Fibroblast of skin of back (primary cell): ENCODE results near the gene TMEM52.

Experiments
- DNase-seq: peaks from one replicate; pipeline ENCODE4 v3.0.0-alpha.2; 2013

The TMEM52 gene

DNA sequence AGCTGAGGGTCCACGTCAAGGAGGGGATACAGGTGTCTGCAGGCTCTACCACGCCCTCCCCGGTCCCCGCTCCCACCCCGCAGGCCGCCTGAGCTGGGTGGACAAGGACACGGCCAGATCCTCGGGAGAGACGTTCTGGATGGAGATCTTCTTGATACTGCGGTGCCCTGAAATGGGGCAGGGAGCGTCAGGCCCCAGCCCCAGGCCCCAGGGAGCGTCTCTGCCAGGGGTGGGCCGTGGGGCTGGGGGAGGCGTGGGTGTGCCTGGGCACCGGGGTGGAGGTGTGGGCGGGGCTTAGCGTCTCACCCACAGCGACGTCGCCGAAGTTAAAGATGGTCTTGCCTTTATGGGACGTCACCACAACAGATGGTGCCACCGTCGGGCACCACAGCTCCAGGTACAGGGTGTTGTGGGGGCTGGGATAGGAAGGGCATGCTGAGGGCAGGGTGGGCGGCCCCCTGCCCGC is 7.3 kb upstream of the TMEM52 start:
- no peak for DNase-seq

- no peak for DNase-seq
Observed at GRCh38 chr1:1925437-1926345, 6.6 kb upstream of the TMEM52 start.

- DNase-seq = no peak
Observed at GRCh38 chr1:1924849-1925248, 5.8 kb upstream of the TMEM52 start.

- DNase-seq = no peak
Observed at GRCh38 chr1:1924386-1924785, 5.3 kb upstream of the TMEM52 start.

GRCh38 chr1:1922956-1923833 is 4.1 kb upstream of the TMEM52 start:
- DNase-seq = no peak

- no peak for DNase-seq
Observed at GRCh38 chr1:1922702-1922955, 3.5 kb upstream of the TMEM52 start.

- DNase-seq = no peak
Observed at GRCh38 chr1:1921901-1922701, 3.0 kb upstream of the TMEM52 start.

- no peak for DNase-seq
Observed at GRCh38 chr1:1921459-1921862, 2.4 kb upstream of the TMEM52 start.

GRCh38 chr1:1920608-1921458 is 1.8 kb upstream of the TMEM52 start:
- DNase-seq = no peak

GRCh38 chr1:1920057-1920607 is 1.1 kb upstream of the TMEM52 start:
- DNase-seq = no peak

DNA sequence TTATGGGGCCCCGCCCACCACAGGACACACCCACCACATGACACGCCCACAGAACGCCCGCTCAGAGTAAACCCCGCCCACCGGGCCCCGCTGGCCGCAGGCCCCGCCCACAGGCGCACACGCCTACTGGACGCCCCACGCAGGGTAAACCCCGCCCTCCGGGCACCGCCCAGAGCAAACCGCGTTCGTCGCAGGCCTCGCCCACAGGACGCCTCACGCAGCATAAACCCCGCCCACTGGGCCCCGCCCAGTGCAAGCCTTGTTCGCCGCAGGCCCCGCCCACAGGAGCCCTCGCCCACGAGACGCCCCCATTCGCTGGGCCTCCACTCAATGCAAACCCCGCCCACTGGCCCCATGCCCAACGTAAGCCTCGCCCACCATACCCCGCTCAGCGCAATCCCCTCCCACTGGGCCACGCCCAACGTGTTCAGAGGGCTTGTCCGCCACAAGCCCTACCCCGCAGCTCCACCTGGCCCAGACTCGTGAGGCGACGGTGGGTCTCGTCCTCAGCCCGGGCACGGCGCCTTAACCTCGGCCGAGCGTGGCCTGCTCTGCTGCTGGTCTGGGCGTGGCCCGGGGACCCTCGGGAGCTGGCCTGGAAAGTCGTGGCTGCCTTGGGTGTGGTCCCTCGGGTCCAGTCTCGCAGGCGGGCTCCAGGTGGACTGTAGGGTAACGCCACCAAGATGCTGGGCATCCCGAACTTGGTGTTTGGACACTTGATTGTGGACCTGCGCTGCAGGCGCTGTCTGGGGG is 401 bp upstream of the TMEM52 start:
- DNase-seq = peak; percentile 93

GRCh38 chr1:1917995-1918900 is 831 bp downstream of the TMEM52 start:
- no peak for DNase-seq

DNA sequence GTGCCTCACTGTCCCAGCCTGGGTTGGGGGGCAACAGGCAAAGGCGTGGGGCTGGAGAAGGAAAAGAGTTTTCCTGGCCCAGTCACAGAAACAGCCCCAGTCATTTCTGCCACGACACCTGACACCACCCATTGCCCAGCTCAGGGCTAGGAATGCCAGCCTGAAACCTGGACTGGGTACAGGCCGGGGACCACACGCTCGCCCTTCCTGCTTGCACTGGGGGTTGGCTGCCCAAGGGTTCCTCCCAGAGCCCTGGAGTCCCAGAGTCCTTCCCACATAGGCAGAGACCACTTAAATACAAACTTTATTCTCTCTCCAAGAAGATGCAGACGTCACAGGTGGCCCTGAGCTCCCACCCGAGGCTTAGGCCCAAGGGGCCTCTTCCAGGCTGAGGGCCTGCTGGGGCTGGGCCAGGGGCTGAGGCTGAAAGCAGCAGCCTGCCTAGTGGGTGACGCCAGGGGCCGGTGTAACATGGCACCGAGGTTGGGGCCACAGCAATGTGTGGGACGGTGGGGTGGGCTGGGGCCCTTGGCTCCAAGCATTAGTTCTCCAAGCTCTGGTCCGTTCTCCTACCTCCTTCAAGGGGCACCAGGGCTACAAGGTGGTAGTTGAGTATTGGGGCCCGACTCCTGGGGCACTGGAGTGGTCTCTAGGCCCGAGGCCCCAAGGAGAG is 1.6 kb downstream of the TMEM52 start:
- no peak for DNase-seq

DNA sequence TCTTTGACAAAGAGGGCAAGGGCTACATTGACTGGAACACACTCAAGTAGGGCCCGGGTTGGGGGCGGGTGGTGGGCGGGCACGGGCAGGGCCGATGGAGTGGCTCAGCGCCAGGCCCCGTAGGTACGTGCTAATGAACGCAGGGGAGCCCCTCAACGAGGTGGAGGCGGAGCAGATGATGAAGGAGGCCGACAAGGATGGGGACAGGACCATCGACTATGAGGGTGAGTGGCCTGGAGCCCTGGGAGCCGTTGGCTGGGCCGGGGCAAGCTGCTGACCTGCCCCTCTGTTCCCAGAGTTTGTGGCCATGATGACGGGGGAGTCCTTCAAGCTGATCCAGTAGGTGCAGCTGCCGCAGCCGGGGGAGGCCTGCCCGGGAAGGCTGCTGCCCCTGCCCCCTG is 2.2 kb downstream of the TMEM52 start:
- no peak for DNase-seq

- no peak for DNase-seq
Observed at GRCh38 chr1:1915911-1916840, 2.9 kb downstream of the TMEM52 start.

- DNase-seq = no peak
Observed at GRCh38 chr1:1914971-1915692, 3.9 kb downstream of the TMEM52 start, which contains the start of gene CALML6. CALML6 (plus strand) TSS chr1:1915260; CDS start chr1:1915281, 21 bp downstream.
